GM21367 (cell line): ENCODE results near the gene SNRPA.

Experiments used
- ATAC-seq: cut with Tn5 transposase; IDR thresholded peaks from one replicate; pipeline ENCODE4 v1.9.1; 2021; ENCODE audit not compliant: unreplicated experiment

SNRPA gene

DNA sequence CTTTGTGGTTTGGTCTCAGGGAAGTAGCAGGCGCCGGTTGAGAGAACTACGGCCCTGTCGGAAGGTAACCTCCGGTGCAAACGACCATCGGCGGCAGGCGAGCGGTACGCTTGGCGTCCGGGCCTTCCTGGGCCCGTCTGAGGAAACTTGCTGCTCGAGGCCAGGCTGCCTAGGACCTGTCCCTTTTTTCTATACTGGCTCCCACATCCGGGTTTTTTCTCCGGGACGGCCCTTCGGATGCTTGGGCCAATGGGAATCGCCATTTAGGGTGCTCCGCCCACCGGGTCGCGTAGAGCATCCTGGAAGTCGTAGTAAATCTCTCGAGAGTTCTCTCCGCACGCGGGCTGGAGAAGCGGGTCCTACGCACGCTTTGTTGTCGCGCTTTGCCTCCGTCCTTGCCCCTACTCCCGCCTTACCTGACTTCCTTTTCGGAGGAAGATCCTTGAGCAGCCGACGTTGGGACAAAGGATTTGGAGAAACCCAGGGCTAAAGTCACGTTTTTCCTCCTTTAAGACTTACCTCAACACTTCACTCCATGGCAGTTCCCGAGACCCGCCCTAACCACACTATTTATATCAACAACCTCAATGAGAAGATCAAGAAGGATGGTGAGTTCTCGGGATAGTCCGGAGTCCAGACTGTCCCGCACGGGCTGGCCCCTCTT, at the start of gene SNRPA:
SNRPA (plus strand) TSS at position 330 of the 664 bp plus-strand sequence; CDS start at position 536, 206 bp downstream.
- ATAC-seq = peak; percentile 48

- no peak for ATAC-seq
These were observed 49.2 kb upstream of the SNRPA start for GRCh38 chr19:40701758-40702157.

GRCh38 chr19:40702337-40703012, 48.5 kb upstream of the SNRPA start:
- no peak for ATAC-seq

GRCh38 chr19:40703029-40703755, 47.8 kb upstream of the SNRPA start:
- ATAC-seq = no peak

- no peak for ATAC-seq
These were observed 46.3 kb upstream of the SNRPA start for GRCh38 chr19:40704491-40705361.

GRCh38 chr19:40705362-40705651, 45.7 kb upstream of the SNRPA start:
- ATAC-seq = no peak

- ATAC-seq = no peak
These were observed 44.9 kb upstream of the SNRPA start for GRCh38 chr19:40705950-40706619.

GRCh38 chr19:40707615-40708014, 43.4 kb upstream of the SNRPA start:
- ATAC-seq = no peak

- ATAC-seq = no peak
These were observed 41.2 kb upstream of the SNRPA start for GRCh38 chr19:40709817-40710216.

DNA sequence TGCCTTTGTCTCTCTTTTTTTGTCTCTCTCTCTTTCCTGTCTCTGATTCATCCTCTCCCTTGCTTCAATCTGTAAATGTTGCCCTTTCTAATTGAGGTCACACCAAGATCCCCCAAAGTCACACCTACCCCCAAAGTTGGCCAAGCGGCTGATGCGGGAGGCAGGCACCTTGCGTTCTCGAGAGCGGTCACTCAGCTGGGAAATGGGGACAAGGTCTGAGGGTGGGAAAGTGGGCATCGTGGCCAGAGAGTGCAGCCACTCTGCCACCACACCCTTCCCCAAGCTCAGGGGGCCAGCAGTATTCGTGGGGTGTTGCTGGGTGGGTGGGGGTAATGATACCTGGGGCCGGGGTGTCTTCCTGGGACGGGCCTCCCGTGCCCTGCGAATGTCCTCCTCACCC, 37.1 kb upstream of the SNRPA start:
- no peak for ATAC-seq

- ATAC-seq = peak; percentile 42
These were observed 36.3 kb upstream of the SNRPA start for GRCh38 chr19:40714441-40715299.

GRCh38 chr19:40716031-40716481, 34.9 kb upstream of the SNRPA start:
- ATAC-seq = no peak

DNA sequence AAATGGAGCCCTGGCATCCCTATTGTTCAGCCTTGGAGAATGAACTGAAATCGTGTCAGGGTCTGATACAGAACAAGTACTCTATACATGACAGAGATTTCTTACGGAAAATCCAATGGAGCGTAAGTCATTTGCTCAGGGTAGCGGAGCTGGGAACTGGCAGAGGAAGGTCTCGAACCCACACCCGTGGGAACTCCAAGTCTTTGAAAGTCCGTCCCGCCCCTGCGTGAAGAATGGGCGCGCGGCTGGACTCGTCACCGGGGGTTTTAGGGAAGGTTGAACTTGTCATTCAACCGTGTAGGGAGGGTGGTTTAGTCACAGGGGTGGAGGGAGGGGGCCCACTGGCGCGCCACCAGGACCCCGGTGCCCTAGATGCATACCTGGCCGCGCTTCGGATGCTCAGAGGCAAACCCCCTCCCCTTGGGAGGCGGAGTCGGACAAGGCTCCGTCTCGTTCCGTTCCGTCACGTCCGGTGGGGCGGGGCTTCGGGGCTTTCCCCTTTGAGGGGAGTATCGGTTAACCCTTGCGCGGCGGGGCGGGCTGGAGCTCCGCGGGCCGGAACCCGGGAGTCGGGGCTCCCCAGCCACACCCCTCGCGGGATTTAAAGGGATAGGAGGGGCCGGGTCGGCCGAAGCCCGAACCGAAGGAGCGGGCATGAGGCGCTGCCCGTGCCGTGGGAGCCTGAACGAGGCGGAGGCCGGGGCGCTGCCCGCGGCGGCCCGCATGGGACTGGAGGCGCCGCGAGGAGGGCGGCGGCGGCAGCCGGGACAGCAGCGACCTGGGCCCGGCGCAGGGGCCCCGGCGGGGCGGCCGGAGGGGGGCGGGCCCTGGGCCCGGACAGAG, 34.3 kb upstream of the SNRPA start, which contains the start of the genes COQ8B and ITPKC:
COQ8B (minus strand) TSS at position 405 of the 843 bp plus-strand sequence. CDS start 2,254 bp downstream, outside the sequence.
ITPKC (plus strand) TSS at position 631 of the 843 bp plus-strand sequence; CDS start at position 655, 24 bp downstream.
- ATAC-seq = peak; percentile 45

- no peak for ATAC-seq
These were observed 33.6 kb upstream of the SNRPA start for GRCh38 chr19:40717325-40717879.

DNA sequence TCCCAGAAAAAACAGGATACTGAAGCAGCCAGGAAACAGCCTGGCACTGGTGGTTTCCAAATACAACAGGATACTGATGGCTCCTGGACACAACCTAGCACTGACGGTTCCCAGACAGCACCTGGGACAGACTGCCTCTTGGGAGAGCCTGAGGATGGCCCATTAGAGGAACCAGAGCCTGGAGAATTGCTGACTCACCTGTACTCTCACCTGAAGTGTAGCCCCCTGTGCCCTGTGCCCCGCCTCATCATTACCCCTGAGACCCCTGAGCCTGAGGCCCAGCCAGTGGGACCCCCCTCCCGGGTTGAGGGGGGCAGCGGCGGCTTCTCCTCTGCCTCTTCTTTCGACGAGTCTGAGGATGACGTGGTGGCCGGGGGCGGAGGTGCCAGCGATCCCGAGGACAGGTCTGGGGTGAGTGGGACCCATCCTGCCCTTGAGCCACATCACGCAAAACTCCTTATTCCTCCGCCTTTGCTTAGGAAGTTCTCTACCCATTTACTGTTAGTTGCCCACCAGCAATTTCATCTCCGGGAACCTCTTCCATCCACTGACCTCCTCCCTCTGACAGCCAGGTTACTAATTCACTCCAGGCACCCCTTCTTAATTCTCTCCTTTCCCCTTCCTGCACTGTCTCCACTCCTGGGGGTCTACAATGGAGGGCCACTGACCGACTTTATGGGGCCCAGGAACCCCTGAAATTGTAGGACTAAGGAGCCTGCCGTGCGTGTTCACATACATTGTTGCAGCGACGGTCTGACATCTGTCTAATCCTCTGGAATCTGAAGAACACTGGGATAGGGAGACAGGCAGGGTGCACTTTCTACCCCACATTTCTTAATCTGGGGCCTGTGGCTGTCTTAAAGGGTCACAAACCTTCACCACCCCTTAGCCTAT, 32.9 kb upstream of the SNRPA start:
- no peak for ATAC-seq

DNA sequence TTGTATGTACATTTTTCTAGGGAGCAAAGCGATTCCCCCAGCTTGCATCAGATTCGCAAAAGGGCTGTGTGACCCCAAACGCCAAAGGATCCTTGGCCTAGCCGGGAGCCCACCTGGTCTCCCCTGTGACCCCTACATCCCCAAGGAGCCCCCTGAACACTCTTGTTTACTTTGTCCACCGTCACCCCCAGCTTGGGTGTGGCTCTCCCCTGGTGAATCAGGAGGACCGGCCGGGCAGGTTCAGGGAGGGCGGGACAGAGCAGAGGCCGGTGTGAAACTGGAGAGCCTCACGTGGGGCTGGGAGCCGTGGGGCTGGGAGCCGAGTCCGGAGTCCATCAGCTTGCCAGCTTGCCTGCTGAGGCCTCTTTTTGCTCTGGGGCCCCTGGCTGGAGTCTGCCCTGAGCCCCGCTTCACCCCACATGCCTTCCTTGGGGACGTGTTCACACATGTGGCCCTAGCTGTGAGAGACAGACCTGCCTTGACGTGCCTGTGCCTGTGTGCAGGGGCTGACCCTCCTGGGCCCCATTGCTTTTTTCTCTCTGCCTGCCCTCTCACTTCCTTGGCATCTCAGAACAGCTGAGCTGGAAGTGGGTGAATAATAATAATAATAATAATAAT, 32.1 kb upstream of the SNRPA start:
- no peak for ATAC-seq

GRCh38 chr19:40719414-40719894, 31.5 kb upstream of the SNRPA start:
- no peak for ATAC-seq
